HG03354 (cell line): ENCODE results near the gene NKTR.
"Not testable (repeated sequence)": the region's sequence is repeated elsewhere in the genome, so short reads cannot be mapped to it uniquely, and the experiment has no call there.

Experiments used
- ATAC-seq: cut with Tn5 transposase; IDR thresholded peaks from one replicate; pipeline ENCODE4 v1.9.1; 2021; ENCODE audit warnings: mild to moderate bottlenecking; ENCODE audit not compliant: unreplicated experiment, poor library complexity, severe bottlenecking

The NKTR gene

GRCh38 chr3:42591811-42592210 is 8.7 kb upstream of the NKTR start:
- ATAC-seq = no peak

- no peak for ATAC-seq
Observed at GRCh38 chr3:42593635-42594034, 6.9 kb upstream of the NKTR start.

GRCh38 chr3:42595682-42596081 is 4.8 kb upstream of the NKTR start:
- no peak for ATAC-seq

GRCh38 chr3:42597098-42597497 is 3.4 kb upstream of the NKTR start:
- ATAC-seq = not testable (repeated sequence)

GRCh38 chr3:42600958-42601675 is 631 bp downstream of the NKTR start:
- ATAC-seq = peak; percentile 28

GRCh38 chr3:42601896-42602581 is 1.6 kb downstream of the NKTR start:
- no peak for ATAC-seq

GRCh38 chr3:42602961-42603360 is 2.5 kb downstream of the NKTR start:
- ATAC-seq = no peak

GRCh38 chr3:42605546-42606173 is 5.2 kb downstream of the NKTR start:
- ATAC-seq = no peak

GRCh38 chr3:42608581-42608980 is 8.1 kb downstream of the NKTR start:
- ATAC-seq = no peak

- no peak for ATAC-seq
Observed at GRCh38 chr3:42610976-42611375, 10.5 kb downstream of the NKTR start.

- ATAC-seq = no peak
Observed at GRCh38 chr3:42612217-42612616, 11.7 kb downstream of the NKTR start.

GRCh38 chr3:42612928-42613327 is 12.4 kb downstream of the NKTR start:
- peak; percentile 89 for ATAC-seq

GRCh38 chr3:42613462-42613861 is 13.0 kb downstream of the NKTR start:
- ATAC-seq = no peak

GRCh38 chr3:42631620-42632019 is 31.1 kb downstream of the NKTR start:
- ATAC-seq = no peak

GRCh38 chr3:42632146-42632545 is 31.7 kb downstream of the NKTR start:
- no peak for ATAC-seq

- ATAC-seq = no peak
Observed at GRCh38 chr3:42633544-42633943, 33.1 kb downstream of the NKTR start.

GRCh38 chr3:42635111-42635510 is 34.6 kb downstream of the NKTR start:
- ATAC-seq = no peak

GRCh38 chr3:42637001-42637400 is 36.5 kb downstream of the NKTR start:
- ATAC-seq = no peak

- ATAC-seq = no peak
Observed at GRCh38 chr3:42638339-42638842, 37.9 kb downstream of the NKTR start.

- ATAC-seq = no peak
Observed at GRCh38 chr3:42639192-42639591, 38.7 kb downstream of the NKTR start.

GRCh38 chr3:42640129-42640528 is 39.6 kb downstream of the NKTR start:
- ATAC-seq = no peak
